ENCODE measurements around the gene HP1BP3. TPM values are rescaled to one million over a fixed set of nuclear protein-coding genes. Genes with fewer than 3 reads are reported as not detected.
"Not testable (repeated sequence)": the region's sequence is repeated elsewhere in the genome, so short reads cannot be mapped to it uniquely, and the experiment has no call there.

HP1BP3 gene
- polyA plus RNA-seq, 4 donors, result 264 to 378 (median 282) TPM

- no peak for DNase-seq (ENCODE audit: low read depth in 4 of 4, low spot score in 3 of 4)
Measured at GRCh38 chr1:20728371-20729154, 58.5 kb downstream of the HP1BP3 start.

- DNase-seq (ENCODE audit: low read depth in 4 of 4, low spot score in 3 of 4), result no peak
Measured at GRCh38 chr1:20727746-20728316, 59.3 kb downstream of the HP1BP3 start.

GRCh38 chr1:20726932-20727745 is 60.0 kb downstream of the HP1BP3 start:
- no peak for DNase-seq (ENCODE audit: low read depth in 4 of 4, low spot score in 3 of 4)

GRCh38 chr1:20726118-20726911 is 60.8 kb downstream of the HP1BP3 start:
- no peak for DNase-seq (ENCODE audit: low read depth in 4 of 4, low spot score in 3 of 4)

GRCh38 chr1:20725189-20726117 is 61.7 kb downstream of the HP1BP3 start:
- DNase-seq (ENCODE audit: low read depth in 4 of 4, low spot score in 3 of 4), result no peak

GRCh38 chr1:20724364-20725188 is 62.5 kb downstream of the HP1BP3 start:
- DNase-seq (ENCODE audit: low read depth in 4 of 4, low spot score in 3 of 4), result no peak

- no peak for DNase-seq (ENCODE audit: low read depth in 4 of 4, low spot score in 3 of 4)
Measured at GRCh38 chr1:20723537-20724363, 63.4 kb downstream of the HP1BP3 start.

GRCh38 chr1:20723159-20723536 is 64.0 kb downstream of the HP1BP3 start:
- no peak for DNase-seq (ENCODE audit: low read depth in 4 of 4, low spot score in 3 of 4)

GRCh38 chr1:20721117-20722061 is 65.7 kb downstream of the HP1BP3 start:
- no peak for DNase-seq (ENCODE audit: low read depth in 4 of 4, low spot score in 3 of 4)

GRCh38 chr1:20720631-20721091 is 66.4 kb downstream of the HP1BP3 start:
- DNase-seq (ENCODE audit: low read depth in 4 of 4, low spot score in 3 of 4), result no peak

- DNase-seq (ENCODE audit: low read depth in 4 of 4, low spot score in 3 of 4), result no peak
Measured at GRCh38 chr1:20719871-20720620, 67.1 kb downstream of the HP1BP3 start.

GRCh38 chr1:20719261-20719660 is 67.8 kb downstream of the HP1BP3 start:
- DNase-seq (ENCODE audit: low read depth in 4 of 4, low spot score in 3 of 4), result no peak

- not testable (repeated sequence) for DNase-seq (ENCODE audit: low read depth in 4 of 4, low spot score in 3 of 4)
Measured at GRCh38 chr1:20718343-20718882, 68.7 kb downstream of the HP1BP3 start.

GRCh38 chr1:20717452-20718342 is 69.4 kb downstream of the HP1BP3 start, which contains the start of gene KIF17:
Gene KIF17 (minus strand): TSS chr1:20718007. CDS start chr1:20717706, 301 bp downstream.
- DNase-seq (ENCODE audit: low read depth in 4 of 4, low spot score in 3 of 4), result peak in 3 of 4 donors; percentile 48 to 62 (median 59)

Data from left renal pelvis (tissue), 4 donors.